H9 (cell line): ENCODE measurements around the gene TCAF1. TPM values are rescaled to one million over a fixed set of nuclear protein-coding genes. Genes with fewer than 3 reads are reported as not detected.
"Not testable (repeated sequence)": the region's sequence is repeated elsewhere in the genome, so short reads cannot be mapped to it uniquely, and the experiment has no call there.

Source experiments
- DNase-seq: peaks from one replicate; pipeline ENCODE4 v3.0.0-alpha.2; 2017
- H2AFZ ChIP-seq: one replicate; pipeline ENCODE4 v1.6.1; 2013; ENCODE audit warnings: mild to moderate bottlenecking, low read length, control low read depth, moderate library complexity
- H2AK5ac ChIP-seq: 2 replicates; pipeline ENCODE4 v1.6.1; 2013; ENCODE audit warnings: low read length, control low read depth, mixed read lengths; ENCODE audit not compliant: insufficient read length
- H2BK120ac ChIP-seq: one replicate; pipeline ENCODE4 v1.6.1; 2013; ENCODE audit warnings: low read depth, mild to moderate bottlenecking, low read length, control low read depth, inconsistent platforms; ENCODE audit not compliant: poor library complexity, severe bottlenecking
- H2BK12ac ChIP-seq: 2 replicates; pipeline ENCODE4 v1.6.1; 2013; ENCODE audit warnings: low read length, control low read depth, mixed read lengths, low read depth; ENCODE audit not compliant: insufficient read length
- H2BK15ac ChIP-seq: 2 replicates; pipeline ENCODE4 v1.6.1; 2013; ENCODE audit warnings: low read depth, low read length, control low read depth
- H2BK20ac ChIP-seq: one replicate; pipeline ENCODE4 v1.6.1; 2013; ENCODE audit warnings: low read depth, mild to moderate bottlenecking, low read length, control low read depth, inconsistent platforms; ENCODE audit not compliant: poor library complexity, severe bottlenecking
- H2BK5ac ChIP-seq: 2 replicates; pipeline ENCODE4 v1.6.1; 2013; ENCODE audit warnings: low read length, control low read depth, mixed read lengths; ENCODE audit not compliant: insufficient read length
- H3K14ac ChIP-seq: 2 replicates; pipeline ENCODE4 v1.6.1; 2013; ENCODE audit warnings: low read length, control low read depth; ENCODE audit not compliant: insufficient read depth
- H3K18ac ChIP-seq: 2 replicates; pipeline ENCODE4 v1.6.1; 2013; ENCODE audit warnings: low read depth, mild to moderate bottlenecking, mixed read lengths, low read length, control low read depth; ENCODE audit not compliant: insufficient read length
- H3K23ac ChIP-seq: 2 replicates; pipeline ENCODE4 v1.6.1; 2013; ENCODE audit warnings: low read length, control low read depth, mixed read lengths, low read depth; ENCODE audit not compliant: insufficient read length
- H3K23me2 ChIP-seq: 2 replicates; pipeline ENCODE4 v1.6.1; 2013; ENCODE audit warnings: low read depth, mild to moderate bottlenecking, mixed read lengths, low read length, control low read depth; ENCODE audit not compliant: insufficient read length, poor library complexity, severe bottlenecking
- H3K27ac ChIP-seq: 2 replicates; pipeline ENCODE4 v1.5.1; 2013; ENCODE audit warnings: low read length, control low read depth, mixed read lengths, low read depth; ENCODE audit not compliant: insufficient read length
- H3K27me3 ChIP-seq: 2 replicates; pipeline ENCODE4 v1.6.1; 2013; ENCODE audit warnings: low read length, control low read depth, inconsistent platforms; ENCODE audit not compliant: insufficient read depth
- H3K4ac ChIP-seq: 2 replicates; pipeline ENCODE4 v1.6.1; 2013; ENCODE audit warnings: low read depth, mild to moderate bottlenecking, control low read depth, inconsistent platforms, low read length, moderate library complexity
- H3K4me1 ChIP-seq: 2 replicates; pipeline ENCODE4 v1.6.1; 2013; ENCODE audit warnings: low read length, control low read depth, inconsistent platforms; ENCODE audit not compliant: insufficient read depth
- H3K4me2 ChIP-seq: 2 replicates; pipeline ENCODE4 v1.6.1; 2013; ENCODE audit warnings: low read length, control low read depth, mixed read lengths; ENCODE audit not compliant: insufficient read length, insufficient read depth
- H3K56ac ChIP-seq: 2 replicates; pipeline ENCODE4 v1.6.1; 2013; ENCODE audit warnings: low read depth, mild to moderate bottlenecking, mixed read lengths, low read length, control low read depth; ENCODE audit not compliant: insufficient read length
- H3K79me1 ChIP-seq: 2 replicates; pipeline ENCODE4 v1.6.1; 2013; ENCODE audit warnings: low read depth, mild to moderate bottlenecking, moderate library complexity, low read length, control low read depth, inconsistent platforms; ENCODE audit not compliant: insufficient read depth, poor library complexity, severe bottlenecking
- H3K79me2 ChIP-seq: 2 replicates; pipeline ENCODE4 v1.6.1; 2013; ENCODE audit warnings: low read length, control low read depth, inconsistent platforms; ENCODE audit not compliant: insufficient read depth
- H3K9ac ChIP-seq: 2 replicates; pipeline ENCODE4 v1.6.1; 2013; ENCODE audit warnings: low read length, control low read depth, mixed read lengths; ENCODE audit not compliant: insufficient read length; ENCODE audit errors: extremely low read depth
- H3K9me3 ChIP-seq: one replicate; pipeline ENCODE4 v1.6.1; 2013; ENCODE audit warnings: low read depth, low read length, inconsistent platforms; ENCODE audit not compliant: control insufficient read depth
- H3T11ph ChIP-seq: one replicate; pipeline ENCODE4 v1.6.1; 2013; ENCODE audit warnings: mild to moderate bottlenecking, low read length, control low read depth, inconsistent platforms
- H4K20me1 ChIP-seq: one replicate; pipeline ENCODE4 v1.6.1; 2013; ENCODE audit not compliant: control insufficient read depth, insufficient read length, insufficient read depth
- H4K5ac ChIP-seq: 2 replicates; pipeline ENCODE4 v1.6.1; 2013; ENCODE audit warnings: low read depth, mild to moderate bottlenecking, mixed read lengths, low read length, control low read depth; ENCODE audit not compliant: insufficient read length
- H4K8ac ChIP-seq: replicated peaks from 2 replicates; pipeline ENCODE4 v1.6.1; 2013; ENCODE audit warnings: low read length, control low read depth, mixed read lengths, low read depth; ENCODE audit not compliant: insufficient read length
- H4K91ac ChIP-seq: 2 replicates; pipeline ENCODE4 v1.6.1; 2013; ENCODE audit warnings: low read depth, mild to moderate bottlenecking, moderate library complexity, mixed read lengths, low read length, control low read depth; ENCODE audit not compliant: insufficient read length
- H3K27ac Mint-ChIP-seq, 3 experiments: 2 replicates in 2 of 3; 3 replicates in 1 of 3; pipeline ENCODE4 v1.8.0; 2020 to 2021; ENCODE audit warnings: mixed read lengths in 3 of 3, mild to moderate bottlenecking in 1 of 3, moderate library complexity in 1 of 3
- H3K27me3 Mint-ChIP-seq: 2 replicates; pipeline ENCODE4 v1.8.0; 2021; ENCODE audit warnings: low read depth, mild to moderate bottlenecking, moderate library complexity, mixed read lengths
- H3K36me3 Mint-ChIP-seq, 3 experiments: 2 replicates in 2 of 3; 3 replicates in 1 of 3; pipeline ENCODE4 v1.8.0; 2020 to 2021; ENCODE audit warnings: low read depth in 3 of 3, mixed read lengths in 3 of 3; ENCODE audit not compliant: insufficient read depth in 1 of 3
- H3K4me1 Mint-ChIP-seq, 2 experiments: 2 replicates each; pipeline ENCODE4 v1.8.0; 2020; ENCODE audit warnings: mixed read lengths in 2 of 2
- H3K4me3 Mint-ChIP-seq, 2 experiments: 2 replicates in 1 of 2; 3 replicates in 1 of 2; pipeline ENCODE4 v1.8.0; 2020 to 2021; ENCODE audit warnings: mild to moderate bottlenecking in 2 of 2, mixed read lengths in 2 of 2, moderate library complexity in 1 of 2
- H3K9me3 Mint-ChIP-seq, 2 experiments: 2 replicates in 1 of 2; 3 replicates in 1 of 2; pipeline ENCODE4 v1.8.0; 2020; ENCODE audit warnings: mild to moderate bottlenecking in 2 of 2, mixed read lengths in 2 of 2, moderate library complexity in 1 of 2
- WGBS: extraction: QIAGEN DNeasy Blood & Tissue Kit; methylation state at CpG from one replicate; pipeline ENCODE4 v1.1.7; 2013; ENCODE audit warnings: missing lambda C conversion rate, low lambda C conversion rate, mixed read lengths; ENCODE audit not compliant: insufficient read length; ENCODE audit errors: extremely low coverage; 5-methylcytosine and 5-hydroxymethylcytosine counted together
- total RNA-seq: library from RNA; stranded (reverse); gene quantifications from 2 replicates; pipeline ENCODE4 v1.2.1, GENCODE V29; 2021
- TF ChIP-seq, protein P1 (sequence below): fragments of 200-600 bp; sonication (generic); conservative IDR thresholded peaks from 3 replicates; pipeline ENCODE4 v1.8.0; 2021; ENCODE audit warnings: antibody characterized with exemption, mild to moderate bottlenecking

The TCAF1 gene
- total RNA-seq, 1 experiment from 2014 or later, result 46.8 TPM

DNA sequence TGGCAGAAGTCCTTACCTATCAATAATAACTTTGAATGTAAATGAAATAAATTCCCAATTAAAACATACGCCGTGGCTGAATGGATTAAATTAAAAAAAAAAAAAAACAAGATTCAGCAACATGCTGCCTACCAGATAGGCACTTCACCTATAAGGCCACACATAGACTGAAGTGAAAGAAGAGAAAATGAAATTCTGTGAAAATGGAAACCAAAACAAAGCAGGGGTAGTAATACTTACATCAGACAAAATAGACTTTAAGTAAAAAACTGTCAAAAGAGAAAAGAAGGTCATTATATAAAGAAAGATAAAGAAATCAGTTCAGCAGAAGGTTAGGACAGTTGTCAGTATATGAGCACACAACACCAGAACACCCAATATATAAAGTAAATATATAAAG lies 55.3 kb downstream of the TCAF1 start:
- Mint-ChIP-seq H3K27ac (no peak overlapping the region), H3K27me3 (no peaks in the 10 kb centered on the region), H3K4me1 (no peaks in the 10 kb centered on the region), H3K9me3 (no peaks in the 10 kb centered on the region; a peak in 1 of 5 replicates), H3K36me3 (peaks cover 0 to 3% (median 2%) of the 10 kb centered on the region in 3 experiments; a peak in 1 of 7 replicates), H3K4me3 (no peak overlapping the region)
- no peak overlapping the region for H3K9ac ChIP-seq
- no peaks in the 10 kb centered on the region for H3K79me1 ChIP-seq
- H4K91ac ChIP-seq, result no peak overlapping the region
- H2BK20ac ChIP-seq, result no peak overlapping the region
- no peak overlapping the region for H3K23ac ChIP-seq
- H3K23me2 ChIP-seq, result no peaks in the 10 kb centered on the region
- H3K4me1 ChIP-seq, result no peaks in the 10 kb centered on the region
- no peak overlapping the region for H2BK5ac ChIP-seq
- no CpG with 5 or more reads among the region's 2 CpGs for WGBS
- H4K8ac ChIP-seq, result no peak overlapping the region
- no peak overlapping the region for H2AK5ac ChIP-seq
- no peaks in the 10 kb centered on the region for H3K27me3 ChIP-seq
- H3T11ph ChIP-seq, result no peak overlapping the region
- H4K5ac ChIP-seq, result no peak overlapping the region
- H3K4me2 ChIP-seq, result no peak overlapping the region
- H3K14ac ChIP-seq, result no peak overlapping the region
- H2BK120ac ChIP-seq, result no peak overlapping the region
- H3K27ac ChIP-seq, result no peak overlapping the region
- no peaks in the 10 kb centered on the region for H3K79me2 ChIP-seq
- H2BK15ac ChIP-seq, result no peak overlapping the region
- H3K9me3 ChIP-seq, result no peaks in the 10 kb centered on the region
- no peak overlapping the region for H2BK12ac ChIP-seq
- no peaks in the 10 kb centered on the region for H4K20me1 ChIP-seq
- no peak overlapping the region for H3K18ac ChIP-seq
- no peak overlapping the region for H3K4ac ChIP-seq
- H3K56ac ChIP-seq, result no peak overlapping the region
- no peak for DNase-seq
- H2AFZ ChIP-seq, result no peak overlapping the region
- TF ChIP-seq, protein P1, sequence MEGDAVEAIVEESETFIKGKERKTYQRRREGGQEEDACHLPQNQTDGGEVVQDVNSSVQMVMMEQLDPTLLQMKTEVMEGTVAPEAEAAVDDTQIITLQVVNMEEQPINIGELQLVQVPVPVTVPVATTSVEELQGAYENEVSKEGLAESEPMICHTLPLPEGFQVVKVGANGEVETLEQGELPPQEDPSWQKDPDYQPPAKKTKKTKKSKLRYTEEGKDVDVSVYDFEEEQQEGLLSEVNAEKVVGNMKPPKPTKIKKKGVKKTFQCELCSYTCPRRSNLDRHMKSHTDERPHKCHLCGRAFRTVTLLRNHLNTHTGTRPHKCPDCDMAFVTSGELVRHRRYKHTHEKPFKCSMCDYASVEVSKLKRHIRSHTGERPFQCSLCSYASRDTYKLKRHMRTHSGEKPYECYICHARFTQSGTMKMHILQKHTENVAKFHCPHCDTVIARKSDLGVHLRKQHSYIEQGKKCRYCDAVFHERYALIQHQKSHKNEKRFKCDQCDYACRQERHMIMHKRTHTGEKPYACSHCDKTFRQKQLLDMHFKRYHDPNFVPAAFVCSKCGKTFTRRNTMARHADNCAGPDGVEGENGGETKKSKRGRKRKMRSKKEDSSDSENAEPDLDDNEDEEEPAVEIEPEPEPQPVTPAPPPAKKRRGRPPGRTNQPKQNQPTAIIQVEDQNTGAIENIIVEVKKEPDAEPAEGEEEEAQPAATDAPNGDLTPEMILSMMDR, result no peak

DNA sequence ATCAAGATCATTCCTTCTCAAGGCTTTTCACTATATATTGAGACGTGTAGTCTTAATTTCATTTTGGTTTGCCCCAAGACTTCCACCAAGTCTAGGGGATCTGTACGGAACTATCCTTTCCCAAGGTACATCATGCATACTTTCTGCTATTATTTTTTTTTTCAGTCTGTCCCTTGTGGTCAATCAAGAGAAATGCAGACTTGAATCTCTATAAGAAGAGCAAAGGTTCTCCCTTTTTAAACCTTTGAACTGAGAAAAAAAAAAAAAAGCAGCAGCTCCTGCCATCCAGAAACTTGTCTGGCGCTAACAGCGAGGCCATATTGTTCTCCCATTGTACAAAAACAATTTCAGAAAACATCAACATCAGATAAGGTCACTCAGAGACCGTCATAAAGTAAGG lies 60.3 kb downstream of the TCAF1 start:
- not testable (repeated sequence) for H3K18ac ChIP-seq, H2AK5ac ChIP-seq, H3K27ac ChIP-seq, H3K79me1 ChIP-seq, H3K4me2 ChIP-seq, H3K9me3 ChIP-seq, H3T11ph ChIP-seq, H2BK5ac ChIP-seq, H3K27me3 ChIP-seq, H2BK15ac ChIP-seq, H2AFZ ChIP-seq, H3K14ac ChIP-seq, H3K27ac Mint-ChIP-seq, H4K91ac ChIP-seq, H3K36me3 Mint-ChIP-seq, H3K4me1 Mint-ChIP-seq, H3K4me3 Mint-ChIP-seq, DNase-seq, H3K79me2 ChIP-seq, H4K5ac ChIP-seq, H2BK120ac ChIP-seq, H3K56ac ChIP-seq, H2BK12ac ChIP-seq, H3K9ac ChIP-seq, H3K23me2 ChIP-seq, H3K4me1 ChIP-seq, H4K8ac ChIP-seq, H3K9me3 Mint-ChIP-seq, H3K27me3 Mint-ChIP-seq, H3K23ac ChIP-seq, H2BK20ac ChIP-seq, H4K20me1 ChIP-seq, H3K4ac ChIP-seq
- WGBS, result no CpG with 5 or more reads among the region's 5 CpGs
